HepG2 (cell line): ENCODE measurements around the gene CBX5. TPM values are rescaled to one million over a fixed set of nuclear protein-coding genes. Genes with fewer than 3 reads are reported as not detected.

Source experiments
- ARNT ChIP-seq: fragments of 450-650 bp; IDR thresholded peaks from 2 replicates; pipeline ENCODE4 v1.6.1; 2017
- HCFC1 ChIP-seq: fragments of 150-350 bp; IDR thresholded peaks from 2 replicates; pipeline ENCODE4 v1.6.1; 2014; ENCODE audit warnings: low read depth, low read length
- HES4 ChIP-seq: sonication (generic); formaldehyde crosslinking; IDR thresholded peaks from 2 replicates; pipeline ENCODE4 v1.9.0; 2021; ENCODE audit warnings: mild to moderate bottlenecking, missing genetic modification reagents, borderline replicate concordance
- KAT7 ChIP-seq: IDR thresholded peaks from 2 replicates; pipeline ENCODE4 v1.6.1; 2018; ENCODE audit warnings: borderline replicate concordance, missing compliant biosample characterization
- MTF2 ChIP-seq: sonication (generic); formaldehyde crosslinking; IDR thresholded peaks from 2 replicates; pipeline ENCODE4 v1.5.0; 2020; ENCODE audit warnings: missing genetic modification reagents, borderline replicate concordance
- MYC ChIP-seq: sonication (generic); formaldehyde crosslinking; IDR thresholded peaks from 2 replicates; pipeline ENCODE4 v1.9.0; 2021; ENCODE audit warnings: missing genetic modification reagents, borderline replicate concordance
- RCOR2 ChIP-seq: IDR thresholded peaks from 2 replicates; pipeline ENCODE4 v1.6.1; 2016; ENCODE audit warnings: missing biosample characterization, missing genetic modification reagents
- TCF7 ChIP-seq: sonication (generic); IDR thresholded peaks from 2 replicates; pipeline ENCODE4 v1.6.1; 2016; ENCODE audit warnings: antibody characterized with exemption, low read depth
- ZBTB42 ChIP-seq: sonication (generic); formaldehyde crosslinking; IDR thresholded peaks from 2 replicates; pipeline ENCODE4 v1.5.0; 2020; ENCODE audit warnings: mild to moderate bottlenecking, missing genetic modification reagents
- ZNF124 ChIP-seq: sonication (generic); formaldehyde crosslinking; IDR thresholded peaks from 2 replicates; pipeline ENCODE4 v1.4.0; 2020; ENCODE audit warnings: missing genetic modification reagents
- ZNF205 ChIP-seq: IDR thresholded peaks from 2 replicates; pipeline ENCODE4 v1.6.1; 2018; ENCODE audit warnings: missing biosample characterization, missing genetic modification reagents
- ZNF256 ChIP-seq: sonication (generic); formaldehyde crosslinking; conservative IDR thresholded peaks from 2 replicates; pipeline ENCODE4 v1.4.0; 2020; ENCODE audit warnings: missing genetic modification reagents
- ZNF33A ChIP-seq: sonication (generic); formaldehyde crosslinking; IDR thresholded peaks from 2 replicates; pipeline ENCODE4 v1.5.1; 2020; ENCODE audit warnings: missing genetic modification reagents, mild to moderate bottlenecking, moderate library complexity, borderline replicate concordance
- ZNF530 ChIP-seq: sonication (generic); formaldehyde crosslinking; IDR thresholded peaks from 2 replicates; pipeline ENCODE4 v1.5.0; 2020; ENCODE audit warnings: low read depth, mild to moderate bottlenecking, missing genetic modification reagents
- ZNF616 ChIP-seq: sonication (generic); formaldehyde crosslinking; IDR thresholded peaks from 2 replicates; pipeline ENCODE4 v1.5.0; 2020; ENCODE audit warnings: low read depth, mild to moderate bottlenecking, missing genetic modification reagents
- ZNF83 ChIP-seq: sonication (generic); formaldehyde crosslinking; IDR thresholded peaks from 2 replicates; pipeline ENCODE4 v1.4.0; 2020; ENCODE audit warnings: missing genetic modification reagents, mild to moderate bottlenecking, borderline replicate concordance
- polyA plus RNA-seq, 8 experiments: library from polyadenylated mRNA; depleted of rRNA in 3 of 8; stranded (reverse) in 7 of 8; unstranded in 1 of 8; fragments of >200 nt; fragmentation: Illumina TruSeq in 4 of 8; extraction: Trizol in 4 of 8; gene quantifications; 2 replicates each; pipeline versions ENCODE4 v1.2.1 to v1.2.3, GENCODE V29; 2011 to 2016; ENCODE audit warnings: low read depth in 4 of 8, missing spikeins in 1 of 8, mixed read lengths in 1 of 8; ENCODE audit not compliant: insufficient read depth in 1 of 8
- total RNA-seq, 5 experiments: library from RNA; depleted of rRNA; stranded (reverse); fragments of >200 nt; fragmentation: Illumina TruSeq; extraction: Trizol; gene quantifications; 2 replicates each; pipeline ENCODE4 v1.2.3, GENCODE V29; 2016; ENCODE audit warnings: low read depth in 1 of 5
- TF ChIP-seq, protein P1 (sequence below): sonication (generic); formaldehyde crosslinking; IDR thresholded peaks from 2 replicates; pipeline ENCODE4; 2020; ENCODE audit warnings: missing genetic modification reagents, mild to moderate bottlenecking, borderline replicate concordance
- TF ChIP-seq, protein P2 (sequence below): IDR thresholded peaks from 2 replicates; pipeline ENCODE4 v1.6.1; 2016; ENCODE audit warnings: mild to moderate bottlenecking
- TF ChIP-seq, protein P3 (sequence below): fragments of 450-650 bp; IDR thresholded peaks from 2 replicates; pipeline ENCODE4 v1.6.1; 2017; ENCODE audit warnings: mild to moderate bottlenecking
- TF ChIP-seq, protein P4 (sequence below): sonication (generic); formaldehyde crosslinking; IDR thresholded peaks from 2 replicates; pipeline ENCODE4 v1.4.0; 2020; ENCODE audit warnings: missing genetic modification reagents, borderline replicate concordance

CBX5 gene
- total and polyA plus RNA-seq, 2 of the 13 experiments (the other 11 are each of a cell fraction or from before 2014, with no cell fraction given) = 16.0 to 22.2 TPM

DNA sequence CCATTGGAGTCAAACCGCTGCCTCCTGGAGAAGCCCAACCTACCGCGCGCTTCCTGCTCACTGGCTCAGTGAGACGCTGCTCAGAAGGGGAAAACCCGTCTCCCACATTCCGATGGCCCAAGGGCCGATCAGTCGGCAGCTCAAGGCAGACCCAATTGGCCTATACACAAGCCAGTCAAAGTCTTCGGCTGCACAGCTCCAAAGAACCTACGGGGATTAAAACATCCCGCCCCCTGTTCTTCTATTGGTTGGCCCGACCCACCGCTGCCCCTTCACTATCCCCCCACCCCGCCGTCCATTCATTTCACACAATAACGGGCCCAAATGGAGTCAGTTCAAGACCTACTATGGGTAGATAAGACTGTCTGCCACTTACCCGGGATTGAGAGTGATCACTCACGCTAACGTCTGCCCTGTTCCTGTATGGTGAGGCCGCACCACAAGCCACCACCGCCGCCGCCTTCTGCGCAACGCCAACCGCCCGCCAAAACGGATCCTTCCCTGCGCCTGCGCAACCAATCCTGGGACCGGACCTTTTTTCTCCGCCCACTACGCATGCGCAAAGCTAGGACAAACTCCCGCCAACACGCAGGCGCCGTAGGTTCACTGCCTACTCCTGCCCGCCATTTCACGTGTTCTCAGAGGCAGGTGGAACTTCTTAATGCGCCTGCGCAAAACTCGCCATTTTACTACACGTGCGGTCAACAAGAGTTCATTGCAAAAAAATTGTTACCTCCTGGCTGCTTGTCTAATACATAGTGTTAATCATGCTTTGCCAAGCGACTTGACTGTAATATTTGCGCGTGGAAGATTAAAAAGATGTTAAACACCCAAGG lies at the start of gene CBX5 (continued):
- TF ChIP-seq HCFC1 (peak; percentile 18; the same call in 1 of the 2 replicates), ZNF33A (no peak), MTF2 (CRISPR knock-in tag) (no peak), RCOR2 (no peak), HES4 (CRISPR knock-in tag) (no peak), ZNF256 (no peak), TCF7 (no peak), KAT7 (no peak), ZNF616 (peak; percentile 92; the same call in 1 of the 2 replicates), ZNF124 (peak; percentile 54; the same call in 1 of the 2 replicates), ZNF530 (CRISPR knock-in tag) (no peak), ZBTB42 (CRISPR knock-in tag) (peak; percentile 87; the same call in 1 of the 2 replicates), ARNT (no peak), ZNF205 (CRISPR knock-in tag) (peak; percentile 50; the same call in 1 of the 2 replicates), MYC (CRISPR knock-in tag) (no peak; the same call in 1 of the 2 replicates), ZNF83 (no peak)
- TF ChIP-seq, protein P1, sequence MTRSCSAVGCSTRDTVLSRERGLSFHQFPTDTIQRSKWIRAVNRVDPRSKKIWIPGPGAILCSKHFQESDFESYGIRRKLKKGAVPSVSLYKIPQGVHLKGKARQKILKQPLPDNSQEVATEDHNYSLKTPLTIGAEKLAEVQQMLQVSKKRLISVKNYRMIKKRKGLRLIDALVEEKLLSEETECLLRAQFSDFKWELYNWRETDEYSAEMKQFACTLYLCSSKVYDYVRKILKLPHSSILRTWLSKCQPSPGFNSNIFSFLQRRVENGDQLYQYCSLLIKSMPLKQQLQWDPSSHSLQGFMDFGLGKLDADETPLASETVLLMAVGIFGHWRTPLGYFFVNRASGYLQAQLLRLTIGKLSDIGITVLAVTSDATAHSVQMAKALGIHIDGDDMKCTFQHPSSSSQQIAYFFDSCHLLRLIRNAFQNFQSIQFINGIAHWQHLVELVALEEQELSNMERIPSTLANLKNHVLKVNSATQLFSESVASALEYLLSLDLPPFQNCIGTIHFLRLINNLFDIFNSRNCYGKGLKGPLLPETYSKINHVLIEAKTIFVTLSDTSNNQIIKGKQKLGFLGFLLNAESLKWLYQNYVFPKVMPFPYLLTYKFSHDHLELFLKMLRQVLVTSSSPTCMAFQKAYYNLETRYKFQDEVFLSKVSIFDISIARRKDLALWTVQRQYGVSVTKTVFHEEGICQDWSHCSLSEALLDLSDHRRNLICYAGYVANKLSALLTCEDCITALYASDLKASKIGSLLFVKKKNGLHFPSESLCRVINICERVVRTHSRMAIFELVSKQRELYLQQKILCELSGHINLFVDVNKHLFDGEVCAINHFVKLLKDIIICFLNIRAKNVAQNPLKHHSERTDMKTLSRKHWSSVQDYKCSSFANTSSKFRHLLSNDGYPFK (CRISPR knock-in tag) = peak; percentile 90; the same call in 1 of the 2 replicates
- TF ChIP-seq, protein P2, sequence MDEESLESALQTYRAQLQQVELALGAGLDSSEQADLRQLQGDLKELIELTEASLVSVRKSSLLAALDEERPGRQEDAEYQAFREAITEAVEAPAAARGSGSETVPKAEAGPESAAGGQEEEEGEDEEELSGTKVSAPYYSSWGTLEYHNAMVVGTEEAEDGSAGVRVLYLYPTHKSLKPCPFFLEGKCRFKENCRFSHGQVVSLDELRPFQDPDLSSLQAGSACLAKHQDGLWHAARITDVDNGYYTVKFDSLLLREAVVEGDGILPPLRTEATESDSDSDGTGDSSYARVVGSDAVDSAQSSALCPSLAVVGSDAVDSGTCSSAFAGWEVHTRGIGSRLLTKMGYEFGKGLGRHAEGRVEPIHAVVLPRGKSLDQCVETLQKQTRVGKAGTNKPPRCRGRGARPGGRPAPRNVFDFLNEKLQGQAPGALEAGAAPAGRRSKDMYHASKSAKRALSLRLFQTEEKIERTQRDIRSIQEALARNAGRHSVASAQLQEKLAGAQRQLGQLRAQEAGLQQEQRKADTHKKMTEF (CRISPR knock-in tag) = no peak; the same call in none of the 2 replicates
- TF ChIP-seq, protein P3, sequence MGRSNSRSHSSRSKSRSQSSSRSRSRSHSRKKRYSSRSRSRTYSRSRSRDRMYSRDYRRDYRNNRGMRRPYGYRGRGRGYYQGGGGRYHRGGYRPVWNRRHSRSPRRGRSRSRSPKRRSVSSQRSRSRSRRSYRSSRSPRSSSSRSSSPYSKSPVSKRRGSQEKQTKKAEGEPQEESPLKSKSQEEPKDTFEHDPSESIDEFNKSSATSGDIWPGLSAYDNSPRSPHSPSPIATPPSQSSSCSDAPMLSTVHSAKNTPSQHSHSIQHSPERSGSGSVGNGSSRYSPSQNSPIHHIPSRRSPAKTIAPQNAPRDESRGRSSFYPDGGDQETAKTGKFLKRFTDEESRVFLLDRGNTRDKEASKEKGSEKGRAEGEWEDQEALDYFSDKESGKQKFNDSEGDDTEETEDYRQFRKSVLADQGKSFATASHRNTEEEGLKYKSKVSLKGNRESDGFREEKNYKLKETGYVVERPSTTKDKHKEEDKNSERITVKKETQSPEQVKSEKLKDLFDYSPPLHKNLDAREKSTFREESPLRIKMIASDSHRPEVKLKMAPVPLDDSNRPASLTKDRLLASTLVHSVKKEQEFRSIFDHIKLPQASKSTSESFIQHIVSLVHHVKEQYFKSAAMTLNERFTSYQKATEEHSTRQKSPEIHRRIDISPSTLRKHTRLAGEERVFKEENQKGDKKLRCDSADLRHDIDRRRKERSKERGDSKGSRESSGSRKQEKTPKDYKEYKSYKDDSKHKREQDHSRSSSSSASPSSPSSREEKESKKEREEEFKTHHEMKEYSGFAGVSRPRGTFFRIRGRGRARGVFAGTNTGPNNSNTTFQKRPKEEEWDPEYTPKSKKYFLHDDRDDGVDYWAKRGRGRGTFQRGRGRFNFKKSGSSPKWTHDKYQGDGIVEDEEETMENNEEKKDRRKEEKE = no peak
- TF ChIP-seq, protein P4, sequence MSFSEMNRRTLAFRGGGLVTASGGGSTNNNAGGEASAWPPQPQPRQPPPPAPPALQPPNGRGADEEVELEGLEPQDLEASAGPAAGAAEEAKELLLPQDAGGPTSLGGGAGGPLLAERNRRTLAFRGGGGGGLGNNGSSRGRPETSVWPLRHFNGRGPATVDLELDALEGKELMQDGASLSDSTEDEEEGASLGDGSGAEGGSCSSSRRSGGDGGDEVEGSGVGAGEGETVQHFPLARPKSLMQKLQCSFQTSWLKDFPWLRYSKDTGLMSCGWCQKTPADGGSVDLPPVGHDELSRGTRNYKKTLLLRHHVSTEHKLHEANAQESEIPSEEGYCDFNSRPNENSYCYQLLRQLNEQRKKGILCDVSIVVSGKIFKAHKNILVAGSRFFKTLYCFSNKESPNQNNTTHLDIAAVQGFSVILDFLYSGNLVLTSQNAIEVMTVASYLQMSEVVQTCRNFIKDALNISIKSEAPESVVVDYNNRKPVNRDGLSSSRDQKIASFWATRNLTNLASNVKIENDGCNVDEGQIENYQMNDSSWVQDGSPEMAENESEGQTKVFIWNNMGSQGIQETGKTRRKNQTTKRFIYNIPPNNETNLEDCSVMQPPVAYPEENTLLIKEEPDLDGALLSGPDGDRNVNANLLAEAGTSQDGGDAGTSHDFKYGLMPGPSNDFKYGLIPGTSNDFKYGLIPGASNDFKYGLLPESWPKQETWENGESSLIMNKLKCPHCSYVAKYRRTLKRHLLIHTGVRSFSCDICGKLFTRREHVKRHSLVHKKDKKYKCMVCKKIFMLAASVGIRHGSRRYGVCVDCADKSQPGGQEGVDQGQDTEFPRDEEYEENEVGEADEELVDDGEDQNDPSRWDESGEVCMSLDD (CRISPR knock-in tag) = no peak
